Common myeloid progenitor, CD34-positive (primary cell): Measurements from ENCODE around the gene CAMK1D.

Experiments used
- CTCF ChIA-PET: fragments of 350-600 bp; sonication (Branson Sonifier 250); formaldehyde crosslinking; loops from one replicate; lab custom pipeline; 2021; ENCODE audit warnings: antibody characterized with exemption; lab: Charles Lee
- POLR2A ChIA-PET: fragments of 350-600 bp; sonication (Branson Sonifier 250); formaldehyde crosslinking; loops from one replicate; lab custom pipeline; 2021; ENCODE audit warnings: antibody characterized with exemption; lab: Charles Lee
- DNase-seq, 3 donors: peaks; one replicate each; pipeline versions ENCODE4 v3.0.0 to v3.0.0-alpha.2; 2013
- H3K27ac ChIP-seq, 2 experiments: 1 replicate in 1 of 2; 2 replicates in 1 of 2; pipeline ENCODE4 v1.7.0; 2013; ENCODE audit warnings: inconsistent platforms in 2 of 2, low read length in 2 of 2, mild to moderate bottlenecking in 2 of 2, low read depth in 1 of 2, moderate library complexity in 1 of 2; ENCODE audit not compliant: severe bottlenecking in 2 of 2, insufficient read depth in 1 of 2, poor library complexity in 1 of 2
- H3K27me3 ChIP-seq, 5 experiments: replicated peaks in 2 of 5; 1 replicate in 3 of 5; 2 replicates in 2 of 5; pipeline versions ENCODE4 v1.6.1 to v1.7.0; 2013; ENCODE audit warnings: low read length in 4 of 5, mild to moderate bottlenecking in 2 of 5, moderate library complexity in 2 of 5, inconsistent platforms in 1 of 5; ENCODE audit not compliant: insufficient read depth in 5 of 5, control insufficient read depth in 4 of 5
- H3K36me3 ChIP-seq, 4 experiments: 1 replicate in 2 of 4; 2 replicates in 2 of 4; pipeline versions ENCODE4 v1.6.1 to v1.7.0; 2013; ENCODE audit warnings: low read length in 3 of 4, control low read depth in 1 of 4, mild to moderate bottlenecking in 1 of 4; ENCODE audit not compliant: control insufficient read depth in 4 of 4, insufficient read depth in 4 of 4
- H3K4me1 ChIP-seq, 4 experiments: 1 replicate in 3 of 4; 2 replicates in 1 of 4; pipeline versions ENCODE4 v1.6.1 to v1.7.1; 2013; ENCODE audit warnings: low read length in 3 of 4, mild to moderate bottlenecking in 3 of 4, control low read depth in 1 of 4, inconsistent platforms in 1 of 4, moderate library complexity in 1 of 4; ENCODE audit not compliant: control insufficient read depth in 4 of 4, insufficient read depth in 4 of 4; ENCODE audit errors: control extremely low read depth in 1 of 4
- H3K4me3 ChIP-seq, 7 experiments: 1 replicate in 4 of 7; 2 replicates in 3 of 7; pipeline versions ENCODE4 v1.5.1 to v1.7.0; 2013; ENCODE audit warnings: mild to moderate bottlenecking in 7 of 7, low read length in 6 of 7, moderate library complexity in 6 of 7, inconsistent platforms in 2 of 7, low read depth in 2 of 7, control low read depth in 1 of 7; ENCODE audit not compliant: insufficient read depth in 4 of 7, control insufficient read depth in 1 of 7; ENCODE audit errors: extremely low read depth in 1 of 7
- H3K9me3 ChIP-seq, 5 experiments: 1 replicate in 4 of 5; 2 replicates in 1 of 5; pipeline versions ENCODE4 v1.6.1 to v1.7.1; 2013; ENCODE audit warnings: low read length in 4 of 5, mild to moderate bottlenecking in 2 of 5, inconsistent platforms in 1 of 5, low read depth in 1 of 5, moderate library complexity in 1 of 5; ENCODE audit not compliant: control insufficient read depth in 4 of 5, insufficient read depth in 2 of 5; ENCODE audit errors: control extremely low read depth in 1 of 5
- WGBS: methylation state at CpG from one replicate; pipeline ENCODE4 v1.1.5; 2013; ENCODE audit not compliant: insufficient coverage; 5-methylcytosine and 5-hydroxymethylcytosine counted together

CAMK1D gene

DNA sequence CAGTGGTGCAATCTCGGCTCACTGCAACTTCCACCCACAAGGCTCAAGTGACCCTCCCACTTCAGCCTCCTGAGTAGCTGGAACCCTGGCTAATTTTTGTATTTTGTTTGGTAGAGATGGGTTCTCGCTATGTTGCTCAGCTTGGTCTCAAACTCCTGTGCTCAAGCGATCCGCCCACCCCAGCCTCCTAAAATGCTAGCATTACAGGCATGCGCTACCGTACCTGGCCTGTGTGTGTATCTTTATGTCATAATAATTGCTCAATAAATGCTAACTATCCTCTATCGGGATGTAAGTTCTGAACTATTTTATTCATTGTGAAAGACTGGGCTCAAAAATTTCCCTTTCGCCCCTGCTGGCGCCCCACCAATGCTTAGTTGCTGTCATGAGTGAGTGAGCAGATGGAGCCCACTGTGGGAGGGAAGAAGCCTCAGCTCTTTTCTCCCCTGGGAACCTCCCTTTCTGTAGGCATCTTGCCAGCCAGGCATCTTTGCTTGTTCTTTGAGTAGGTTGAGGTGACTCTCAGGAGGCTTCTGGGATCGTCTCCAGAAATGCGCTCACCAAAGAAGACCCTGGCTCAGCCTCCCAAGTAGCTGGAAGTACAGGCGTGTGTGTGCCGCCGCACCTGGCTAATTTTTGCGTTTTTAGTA, 38.3 kb downstream of the CAMK1D start:
- ChIA-PET CTCF (interaction anchor here (0.9 to 1.6 kb wide), 3 partner anchors 14 to 64 kb away, joined by 3 to 5 read pairs (median 3); no protein-coding TSS in a partner anchor), POLR2A (no interaction called here)
- H3K27me3 ChIP-seq, result no peaks in the 10 kb centered on the region
- no peak overlapping the region for H3K4me3 ChIP-seq
- H3K9me3 ChIP-seq, result peaks cover 0 to 3% (median 2%) of the 10 kb centered on the region in 5 experiments
- WGBS, result 95% methylated on average over 12 of the region's 15 CpGs
- H3K4me1 ChIP-seq, result peaks cover 11 to 43% (median 25%) of the 10 kb centered on the region in 4 experiments
- H3K27ac ChIP-seq, result no peak overlapping the region
- no peaks in the 10 kb centered on the region for H3K36me3 ChIP-seq
- no peak for DNase-seq

DNA sequence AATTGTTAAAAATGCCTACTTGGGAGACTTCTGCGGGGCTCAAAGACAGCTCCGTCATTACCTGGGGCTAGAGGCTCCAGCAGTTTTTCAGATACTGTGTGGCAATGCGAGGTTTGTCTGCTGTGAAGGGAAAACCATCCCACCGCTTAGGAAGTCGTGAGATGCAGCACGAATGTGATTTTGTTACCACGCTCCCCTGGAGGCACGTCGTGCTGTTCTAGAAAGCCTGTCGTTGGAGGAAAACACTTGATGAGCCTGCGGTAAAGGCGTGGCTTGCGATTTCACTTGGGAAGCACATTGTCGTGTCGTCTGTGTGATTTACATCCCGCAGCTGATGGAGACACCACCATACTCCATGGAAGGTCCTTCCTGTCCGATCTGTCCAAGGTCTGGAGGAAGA, 39.3 kb downstream of the CAMK1D start:
- H3K4me3 ChIP-seq, result no peak overlapping the region
- H3K27ac ChIP-seq, result no peak overlapping the region
- peaks cover 11 to 43% (median 25%) of the 10 kb centered on the region in 4 experiments for H3K4me1 ChIP-seq
- H3K9me3 ChIP-seq, result peaks cover 0 to 3% (median 2%) of the 10 kb centered on the region in 5 experiments
- ChIA-PET POLR2A (no interaction called here), CTCF (interaction anchor here (1.1 to 1.2 kb wide), 3 partner anchors 9 to 24 kb away, joined by 3 read pairs; no protein-coding TSS in a partner anchor)
- DNase-seq, result no peak
- 76% methylated on average over 17 of the region's 17 CpGs for WGBS
- H3K36me3 ChIP-seq, result no peaks in the 10 kb centered on the region
- H3K27me3 ChIP-seq, result no peaks in the 10 kb centered on the region

DNA sequence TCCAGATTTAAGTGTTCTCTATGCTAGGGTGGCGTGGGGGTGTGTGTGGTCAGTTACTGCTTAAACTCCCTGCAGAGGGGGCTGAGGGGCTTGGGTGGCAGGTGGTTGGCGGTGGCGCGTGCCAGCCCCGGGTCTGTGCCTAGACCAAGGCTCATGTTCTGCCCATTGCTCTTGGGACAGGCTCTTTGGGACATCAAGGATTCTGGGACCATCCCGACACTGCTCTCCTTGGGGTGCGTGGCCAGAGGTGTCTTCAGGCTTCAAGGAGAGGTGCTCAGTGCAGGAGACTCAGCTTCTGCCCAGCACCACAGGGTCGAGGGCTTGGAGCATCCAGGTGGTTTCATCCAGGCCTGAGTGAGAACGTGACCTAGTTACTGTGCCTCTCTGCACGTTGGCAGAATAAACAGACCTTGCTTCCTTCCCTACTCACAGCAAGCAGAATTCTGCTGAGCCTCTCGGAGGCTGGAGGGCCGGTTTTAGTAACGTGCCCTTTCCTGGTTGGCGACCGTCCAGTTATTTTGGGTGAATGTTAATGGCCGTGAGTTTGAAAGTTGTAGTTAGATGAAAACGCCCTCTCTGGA, 39.9 kb downstream of the CAMK1D start:
- POLR2A ChIA-PET, result no interaction called here
- CTCF ChIA-PET, result interaction anchor here (1.0 to 1.2 kb wide), 3 partner anchors 9 to 25 kb away, joined by 3 read pairs; no protein-coding TSS in a partner anchor
- H3K9me3 ChIP-seq, result peaks cover 0 to 3% (median 2%) of the 10 kb centered on the region in 5 experiments
- WGBS, result 32% methylated on average over 12 of the region's 17 CpGs
- H3K27ac ChIP-seq, result no peak overlapping the region
- DNase-seq, result peak in 2 of 3 donors; percentile 40 to 46
- peak overlapping the region in 2 of 7 experiments; percentile 16 to 37 for H3K4me3 ChIP-seq
- H3K4me1 ChIP-seq, result peaks cover 11 to 43% (median 25%) of the 10 kb centered on the region in 4 experiments
- no peaks in the 10 kb centered on the region for H3K27me3 ChIP-seq
- H3K36me3 ChIP-seq, result no peaks in the 10 kb centered on the region

DNA sequence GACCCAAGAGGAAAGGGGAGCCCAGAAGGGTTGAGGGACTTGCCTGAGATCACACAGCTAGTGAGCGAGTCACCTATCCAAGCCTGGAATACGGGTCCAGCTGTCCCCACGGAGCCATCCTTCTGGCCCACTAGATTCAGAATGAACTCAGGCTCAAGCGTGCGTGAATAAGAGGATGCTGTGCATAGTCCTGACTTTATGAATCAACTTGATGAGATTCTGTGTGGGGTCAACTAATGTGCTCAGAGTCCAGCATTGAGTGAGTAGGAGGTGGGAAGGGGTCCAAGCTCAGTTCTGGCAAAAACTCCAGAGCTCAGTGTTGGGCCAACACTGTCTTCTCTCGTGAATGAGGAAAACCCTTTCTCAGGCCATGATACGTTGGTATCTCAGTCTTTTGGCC, 41.4 kb downstream of the CAMK1D start:
- ChIA-PET CTCF (interaction anchor here (0.8 to 1.2 kb wide), 3 partner anchors 11 to 127 kb away, joined by 3 to 7 read pairs (median 4); partner anchors contain the start of gene CAMK1D), POLR2A (interaction anchor here (0.5 to 1.4 kb wide), 2 partner anchors 40 to 264 kb away, joined by 4 to 5 read pairs; no protein-coding TSS in a partner anchor)
- H3K9me3 ChIP-seq, result no peaks in the 10 kb centered on the region
- no peak for DNase-seq
- H3K27ac ChIP-seq, result no peak overlapping the region
- peaks cover 11 to 43% (median 25%) of the 10 kb centered on the region in 4 experiments for H3K4me1 ChIP-seq
- peak overlapping the region in 1 of 7 experiments; percentile 3 for H3K4me3 ChIP-seq
- no peaks in the 10 kb centered on the region for H3K36me3 ChIP-seq
- no peaks in the 10 kb centered on the region for H3K27me3 ChIP-seq
- WGBS, result 100% methylated on average over 5 of the region's 7 CpGs

DNA sequence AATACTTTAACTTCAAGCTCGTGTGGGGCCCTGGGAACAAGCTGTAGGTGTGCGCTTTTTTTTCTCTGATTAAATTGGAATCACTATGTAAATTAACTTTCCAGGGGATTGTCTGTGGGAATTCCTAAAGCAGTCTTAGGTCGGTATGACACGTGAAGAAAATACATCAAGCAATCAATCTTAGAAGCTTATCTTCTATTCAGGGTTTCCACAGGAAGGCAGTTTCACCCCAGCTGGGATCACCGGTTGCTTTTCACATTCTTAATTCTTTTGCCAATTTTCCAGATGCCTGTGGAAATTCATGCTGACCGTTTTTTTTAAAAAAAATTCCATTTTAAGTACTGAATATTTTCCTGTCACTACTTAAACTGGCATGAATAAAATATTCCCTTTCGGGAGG, 41.9 kb downstream of the CAMK1D start:
- ChIA-PET POLR2A (interaction anchor here (0.5 to 1.4 kb wide), 4 partner anchors 9 to 264 kb away, joined by 3 to 5 read pairs (median 4); no protein-coding TSS in a partner anchor), CTCF (interaction anchor here (0.6 to 1.2 kb wide), 5 partner anchors 9 to 128 kb away, joined by 3 to 7 read pairs (median 3); partner anchors contain the start of gene CAMK1D)

DNA sequence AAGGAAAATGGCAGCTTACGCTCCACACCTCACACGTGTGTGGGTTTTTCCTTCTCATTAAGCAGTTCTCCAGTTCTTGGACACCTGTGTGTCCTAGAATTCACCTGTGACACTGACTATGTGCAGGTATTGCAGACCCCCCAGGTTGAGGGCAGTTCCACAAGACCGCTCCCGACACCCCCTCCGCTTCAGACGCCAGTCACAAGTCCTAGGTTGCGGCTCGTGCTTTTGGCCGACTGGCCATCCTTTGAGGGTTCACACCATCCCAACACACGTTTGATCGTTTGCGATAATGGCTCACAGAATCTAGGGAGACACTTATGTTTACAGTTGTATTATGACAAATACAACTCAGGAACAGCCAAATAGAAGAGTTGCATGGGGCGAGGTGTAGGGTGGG, 44.5 kb downstream of the CAMK1D start:
- no peaks in the 10 kb centered on the region for H3K27me3 ChIP-seq
- WGBS, result 100% methylated on average over 10 of the region's 13 CpGs
- no peak overlapping the region for H3K27ac ChIP-seq
- peaks cover 9 to 33% (median 19%) of the 10 kb centered on the region in 4 experiments for H3K4me1 ChIP-seq
- H3K9me3 ChIP-seq, result no peaks in the 10 kb centered on the region
- no peak overlapping the region for H3K4me3 ChIP-seq
- CTCF ChIA-PET, result interaction anchor here (1.4 kb wide), 1 partner anchor 13 kb away, joined by 4 read pairs; no protein-coding TSS in a partner anchor
- POLR2A ChIA-PET, result no interaction called here
- H3K36me3 ChIP-seq, result no peaks in the 10 kb centered on the region
- DNase-seq, result no peak

More for the DNA sequence above, 41.9 kb downstream of the CAMK1D start:
- WGBS, result 0% methylated on average over 2 of the region's 7 CpGs
- H3K9me3 ChIP-seq, result no peaks in the 10 kb centered on the region
- peak overlapping the region in 1 of 2 experiments; percentile 43 for H3K27ac ChIP-seq
- H3K4me1 ChIP-seq, result peaks cover 11 to 43% (median 25%) of the 10 kb centered on the region in 4 experiments
- no peaks in the 10 kb centered on the region for H3K27me3 ChIP-seq
- no peaks in the 10 kb centered on the region for H3K36me3 ChIP-seq
- H3K4me3 ChIP-seq, result peak overlapping the region in 1 of 7 experiments; percentile 36
- DNase-seq, result no peak
